HS-27A (cell line): ENCODE measurements around the gene TMEM33.

Experiments
- DNase-seq: peaks from one replicate; pipeline ENCODE4 v3.0.0-alpha.2; 2012; ENCODE audit warnings: low read depth, missing footprints

The TMEM33 gene

DNA sequence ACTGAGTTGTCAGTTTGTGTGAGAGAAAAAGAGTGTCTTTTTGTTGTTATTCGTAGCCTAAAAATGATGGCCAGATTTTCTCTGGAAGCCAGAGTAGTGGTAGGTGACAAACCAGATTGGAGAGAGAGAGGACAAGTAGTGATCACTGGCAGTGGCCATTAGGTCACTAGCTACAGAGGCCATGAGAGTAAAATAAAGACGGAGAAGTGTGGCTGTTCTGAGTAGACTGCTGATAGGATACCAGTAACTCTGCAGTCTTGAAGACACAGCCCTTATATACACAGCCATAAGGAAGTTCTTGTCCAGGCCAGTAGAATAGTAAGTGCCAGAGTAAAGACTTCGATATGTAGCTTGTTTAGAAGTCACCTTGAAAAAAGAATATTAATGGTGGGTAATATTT, 62.8 kb downstream of the TMEM33 start:
- DNase-seq = no peak

DNA sequence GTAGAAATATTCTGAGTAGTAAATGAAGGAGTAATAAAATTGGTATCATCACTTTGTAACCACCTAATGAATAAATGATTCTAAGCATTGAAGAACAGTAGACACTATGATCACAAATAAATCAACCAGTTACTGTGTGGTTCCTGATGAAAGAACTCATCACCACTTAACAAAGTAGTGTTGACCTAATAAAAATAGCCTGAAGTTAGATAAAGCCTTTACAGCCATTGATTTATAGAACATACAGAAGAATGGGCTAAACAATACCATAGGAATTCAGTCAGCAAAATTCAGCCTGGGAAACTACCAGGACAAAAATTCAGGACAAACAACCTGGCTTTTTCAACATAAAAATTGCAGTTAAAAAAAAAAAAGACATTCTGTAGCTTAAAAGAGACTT, 64.1 kb downstream of the TMEM33 start:
- DNase-seq = no peak

DNA sequence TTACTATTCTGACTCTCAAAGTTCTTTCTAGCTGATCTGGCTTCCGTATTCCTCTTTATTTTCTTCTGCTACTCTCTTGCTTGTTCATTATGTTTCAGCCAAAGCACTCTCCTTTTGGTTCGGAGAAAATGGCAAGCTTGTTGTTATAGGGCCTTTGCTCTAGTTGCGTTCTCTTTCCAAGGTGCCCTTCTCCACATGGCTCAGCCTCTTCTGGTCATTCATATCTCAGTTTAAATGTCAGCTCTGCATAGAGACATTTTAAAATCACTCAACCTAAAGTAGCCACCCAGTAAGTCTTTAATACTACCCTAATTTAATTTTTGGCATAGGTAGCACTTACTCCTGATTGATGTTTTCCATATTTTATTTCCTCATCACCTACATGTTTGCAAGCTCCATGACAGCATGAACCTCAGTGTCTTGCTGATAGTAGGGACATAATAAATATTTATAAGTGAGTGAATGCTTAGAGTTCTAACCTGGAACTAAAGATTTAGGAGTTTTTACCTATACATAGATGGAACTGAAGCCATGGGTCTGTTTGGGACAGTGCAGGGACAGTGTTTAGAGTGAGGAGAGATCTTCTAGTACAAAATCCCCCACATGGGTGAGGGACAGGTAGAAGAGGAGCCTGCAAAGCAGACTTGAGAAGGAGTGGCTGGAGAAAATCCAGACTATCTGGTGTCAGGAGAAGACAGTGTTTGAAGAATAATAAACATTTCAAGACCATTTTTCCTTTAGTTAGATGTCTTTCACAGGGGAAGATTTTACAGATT, 73.0 kb downstream of the TMEM33 start:
- DNase-seq = no peak
